Epithelial cell of proximal tubule (primary cell): Measurements from ENCODE around the gene CSNK2A1. TPM values are rescaled to one million over a fixed set of nuclear protein-coding genes. Genes with fewer than 3 reads are reported as not detected.
"Not testable (repeated sequence)": the region's sequence is repeated elsewhere in the genome, so short reads cannot be mapped to it uniquely, and the experiment has no call there.

Source experiments
- DNase-seq: peaks from one replicate; pipeline ENCODE4 v3.0.0-alpha.2; 2011; ENCODE audit warnings: low read depth
- H3K4me3 ChIP-seq: 2 replicates; pipeline ENCODE4 v1.5.1; 2011; ENCODE audit warnings: low read depth, mild to moderate bottlenecking, low read length
- CTCF ChIP-seq: conservative IDR thresholded peaks from 2 replicates; pipeline ENCODE4 v1.5.1; 2012; ENCODE audit warnings: low read depth, mild to moderate bottlenecking, low read length
- total RNA-seq: library from RNA; depleted of rRNA; stranded (reverse); fragments of >200 nt; gene quantifications from 2 replicates; pipeline ENCODE4 v1.2.3, GENCODE V29; 2015

CSNK2A1 gene
- total RNA-seq, 1 donor from 2014 or later = 112 TPM

DNA sequence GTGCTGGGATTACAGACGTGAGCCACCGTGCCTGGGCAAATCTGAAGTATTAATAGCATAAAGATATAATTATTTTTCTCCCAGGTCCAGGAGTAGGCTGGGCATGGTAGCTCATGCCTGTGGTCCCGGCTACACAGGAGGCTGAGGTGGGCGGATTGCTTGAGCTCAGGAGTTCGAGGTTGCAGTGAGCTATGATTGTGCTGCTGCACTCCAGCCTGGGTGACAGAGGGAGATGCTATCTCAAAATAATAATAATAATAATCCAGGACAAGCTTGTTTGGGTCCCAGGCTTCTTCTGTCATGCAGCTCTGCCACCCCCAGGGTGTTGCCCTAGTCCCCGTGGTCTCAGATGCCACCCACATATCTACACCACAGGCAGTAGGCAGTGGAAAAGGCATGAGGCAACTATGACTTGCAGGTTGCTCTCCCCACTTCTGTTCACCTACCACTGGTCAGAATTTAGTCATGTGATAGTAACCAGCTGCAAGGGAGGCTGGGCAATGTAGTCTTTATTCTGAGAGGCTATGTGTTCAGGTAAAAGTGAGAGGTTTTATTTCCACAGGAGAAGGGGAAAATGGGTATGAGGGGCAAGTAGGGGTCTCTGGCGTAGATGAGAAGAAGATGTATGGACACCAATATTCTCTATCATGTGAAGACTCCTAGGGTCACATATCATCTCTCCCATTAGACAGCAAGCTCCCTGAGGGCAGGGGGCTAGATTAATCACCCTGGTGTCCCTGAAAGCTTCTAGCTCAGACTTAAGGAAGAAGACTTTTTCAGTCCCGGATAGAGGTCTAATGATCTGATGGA is 40.8 kb upstream of the CSNK2A1 start:
- peak; percentile 6 for DNase-seq
- H3K4me3 ChIP-seq = no peak overlapping the region
- TF ChIP-seq CTCF = no peak

DNA sequence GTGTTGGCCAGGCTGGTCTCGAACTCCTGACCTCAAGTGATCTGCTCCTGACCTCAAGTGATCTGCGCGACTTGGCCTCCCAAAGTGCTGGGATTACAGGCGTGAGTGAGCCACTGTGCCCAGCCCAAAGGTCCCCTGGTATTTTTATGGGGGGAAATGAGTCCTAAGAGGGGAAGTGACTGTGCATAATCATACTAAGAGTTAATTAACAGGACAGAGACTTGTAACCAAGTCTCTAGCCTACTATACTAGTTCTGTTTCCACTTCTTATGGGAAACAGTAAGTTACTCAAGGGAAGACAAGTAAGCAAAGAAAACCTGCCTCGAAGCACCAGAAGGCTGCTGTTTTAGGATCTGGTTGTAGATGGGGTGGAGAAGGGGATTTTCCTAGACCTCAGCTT is 38.6 kb upstream of the CSNK2A1 start:
- no peak for TF ChIP-seq CTCF
- no peak overlapping the region for H3K4me3 ChIP-seq
- DNase-seq = no peak

- not testable (repeated sequence) for H3K4me3 ChIP-seq, DNase-seq
Measured at GRCh38 chr20:578940-579690, 35.5 kb upstream of the CSNK2A1 start.

GRCh38 chr20:577167-577791 is 33.7 kb upstream of the CSNK2A1 start:
- H3K4me3 ChIP-seq = no peak overlapping the region
- no peak for DNase-seq
- peak; percentile 42 for TF ChIP-seq CTCF

- no peak for TF ChIP-seq CTCF
- no peak for DNase-seq
- no peak overlapping the region for H3K4me3 ChIP-seq
Measured at GRCh38 chr20:576156-576555, 32.6 kb upstream of the CSNK2A1 start.

- no peak for TF ChIP-seq CTCF
- no peak for DNase-seq
- no peak overlapping the region for H3K4me3 ChIP-seq
Measured at GRCh38 chr20:575230-575629, 31.6 kb upstream of the CSNK2A1 start.

GRCh38 chr20:574297-574942 is 30.8 kb upstream of the CSNK2A1 start:
- TF ChIP-seq CTCF = no peak

More at GRCh38 chr20:574297-574942, 30.8 kb upstream of the CSNK2A1 start:
- H3K4me3 ChIP-seq = no peak overlapping the region
- DNase-seq = no peak
